Liver (tissue), 9 donors: ENCODE measurements around the gene WNT2. TPM values are rescaled to one million over a fixed set of nuclear protein-coding genes. Genes with fewer than 3 reads are reported as not detected.

Source experiments
- DNase-seq: peaks from one replicate; pipeline ENCODE4 v3.0.0-alpha.2; 2017; ENCODE audit warnings: low spot score
- H3K27ac ChIP-seq, 2 donors: one replicate each; pipeline ENCODE4 v1.7.0; 2013; ENCODE audit warnings: inconsistent platforms in 2 of 2, low read length in 2 of 2, control low read depth in 1 of 2, low read depth in 1 of 2, mild to moderate bottlenecking in 1 of 2
- H3K27me3 ChIP-seq, 4 donors: one replicate each; pipeline versions ENCODE4 v1.6.1 to v1.7.0; 2013; ENCODE audit warnings: low read length in 3 of 4, inconsistent platforms in 1 of 4, mild to moderate bottlenecking in 1 of 4, moderate library complexity in 1 of 4; ENCODE audit not compliant: control insufficient read depth in 4 of 4, insufficient read depth in 4 of 4
- H3K36me3 ChIP-seq, 4 donors: one replicate each; pipeline versions ENCODE4 v1.6.1 to v1.7.0; 2013; ENCODE audit warnings: low read length in 3 of 4, mild to moderate bottlenecking in 3 of 4, low read depth in 1 of 4, moderate library complexity in 1 of 4; ENCODE audit not compliant: control insufficient read depth in 4 of 4, insufficient read depth in 3 of 4
- H3K4me1 ChIP-seq, 4 donors: one replicate each; pipeline versions ENCODE4 v1.6.1 to v1.7.0; 2013; ENCODE audit warnings: low read length in 3 of 4, mild to moderate bottlenecking in 3 of 4, moderate library complexity in 1 of 4; ENCODE audit not compliant: control insufficient read depth in 4 of 4, insufficient read depth in 4 of 4
- H3K4me3 ChIP-seq, 3 donors: one replicate each; pipeline versions ENCODE4 v1.6.1 to v1.7.0; 2013; ENCODE audit warnings: low read length in 3 of 3, control low read depth in 1 of 3, low read depth in 1 of 3, mild to moderate bottlenecking in 1 of 3
- H3K9ac ChIP-seq, 2 donors: one replicate each; pipeline ENCODE4 v1.7.0; 2013; ENCODE audit warnings: low read length in 2 of 2, mild to moderate bottlenecking in 2 of 2, moderate library complexity in 2 of 2, control low read depth in 1 of 2, low read depth in 1 of 2
- H3K9me3 ChIP-seq, 4 donors: one replicate each; pipeline versions ENCODE4 v1.6.1 to v1.7.0; 2013; ENCODE audit warnings: low read length in 3 of 4; ENCODE audit not compliant: control insufficient read depth in 4 of 4
- CTCF ChIP-seq: fragments of 150-350 bp; IDR thresholded peaks from 2 replicates; pipeline ENCODE4 v1.5.1; 2017; ENCODE audit warnings: improper control_type of control experiment, low read depth, low read length; ENCODE audit not compliant: missing input control
- FOXA2 ChIP-seq: IDR thresholded peaks from 2 replicates; pipeline ENCODE4 v1.6.1; 2016; ENCODE audit warnings: antibody characterized with exemption
- HNF4A ChIP-seq, 2 donors: conservative IDR thresholded peaks; 2 replicates each; pipeline ENCODE4 v1.6.1; 2016; ENCODE audit warnings: antibody characterized with exemption in 2 of 2, mild to moderate bottlenecking in 2 of 2
- HNF4G ChIP-seq: IDR thresholded peaks from 2 replicates; pipeline ENCODE4 v1.6.1; 2016; ENCODE audit warnings: antibody characterized with exemption
- NR2F2 ChIP-seq: IDR thresholded peaks from 2 replicates; pipeline ENCODE4 v1.6.1; 2016; ENCODE audit warnings: antibody characterized with exemption
- REST ChIP-seq: IDR thresholded peaks from 2 replicates; pipeline ENCODE4 v1.6.1; 2016; ENCODE audit warnings: antibody characterized with exemption, mild to moderate bottlenecking
- RXRA ChIP-seq, 2 donors: IDR thresholded peaks; 2 replicates each; pipeline ENCODE4 v1.6.1; 2017 to 2018; ENCODE audit warnings: antibody characterized with exemption in 2 of 2, mild to moderate bottlenecking in 1 of 2
- TAF1 ChIP-seq: conservative IDR thresholded peaks from 2 replicates; pipeline ENCODE4 v1.6.1; 2016; ENCODE audit warnings: antibody characterized with exemption, mild to moderate bottlenecking
- YY1 ChIP-seq: IDR thresholded peaks from 2 replicates; pipeline ENCODE4 v1.6.1; 2016; ENCODE audit warnings: antibody characterized with exemption, mild to moderate bottlenecking
- ZBTB33 ChIP-seq: IDR thresholded peaks from 2 replicates; pipeline ENCODE4 v1.6.1; 2016; ENCODE audit warnings: antibody characterized with exemption
- WGBS: extraction: QIAGEN DNeasy Blood & Tissue Kit; methylation state at CpG from one replicate; pipeline ENCODE4 v1.1.7; 2013; 5-methylcytosine and 5-hydroxymethylcytosine counted together
- polyA plus RNA-seq, 2 donors: library from polyadenylated mRNA; stranded (reverse) in 1 of 2; unstranded in 1 of 2; fragments of 200-250 nt in 1 of 2; fragments of >200 nt in 1 of 2; fragmentation: Nextera tagmentation in 1 of 2; extraction: Ambion mirVana in 1 of 2; gene quantifications; one replicate each; pipeline versions ENCODE4 v1.2.1 to v1.2.3, GENCODE V29; 2013 to 2015
- total RNA-seq, 2 donors: library from RNA; depleted of rRNA; stranded (reverse); fragments of >200 nt; gene quantifications; one replicate each; pipeline ENCODE4 v1.2.3, GENCODE V29; 2014
- TF ChIP-seq, protein P1 (sequence below): IDR thresholded peaks from 2 replicates; pipeline ENCODE4 v1.6.1; 2016; ENCODE audit warnings: antibody characterized with exemption
- TF ChIP-seq, protein P2 (sequence below): IDR thresholded peaks from 2 replicates; pipeline ENCODE4 v1.6.1; 2016; ENCODE audit warnings: antibody characterized with exemption
- donor health status: healthy.
- donor health status: healthy.
- donor health status: healthy.
- donor health status: healthy.
- donor health status: healthy.

Gene WNT2
- total and polyA plus RNA-seq, 4 donors: 1.1 to 2.0 (median 1.6) TPM

- WGBS: 72% methylated on average over 3 of the region's 3 CpGs
- H3K9me3 ChIP-seq: no peaks in the 10 kb centered on the region
- no peaks in the 10 kb centered on the region for H3K27me3 ChIP-seq
- H3K4me3 ChIP-seq: no peak overlapping the region
- TF ChIP-seq, protein P1, sequence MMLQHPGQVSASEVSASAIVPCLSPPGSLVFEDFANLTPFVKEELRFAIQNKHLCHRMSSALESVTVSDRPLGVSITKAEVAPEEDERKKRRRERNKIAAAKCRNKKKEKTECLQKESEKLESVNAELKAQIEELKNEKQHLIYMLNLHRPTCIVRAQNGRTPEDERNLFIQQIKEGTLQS: no peak
- no peaks in the 10 kb centered on the region for H3K4me1 ChIP-seq
- H3K27ac ChIP-seq: no peak overlapping the region
- no peak for DNase-seq
- H3K36me3 ChIP-seq: no peaks in the 10 kb centered on the region
- H3K9ac ChIP-seq: no peak overlapping the region
These were observed 45.3 kb downstream of the WNT2 start for GRCh38 chr7:117277576-117277975.

GRCh38 chr7:117274951-117275350 is 47.9 kb downstream of the WNT2 start:
- no peak for TF ChIP-seq TAF1
- TF ChIP-seq FOXA2: no peak
- TF ChIP-seq, protein P2, sequence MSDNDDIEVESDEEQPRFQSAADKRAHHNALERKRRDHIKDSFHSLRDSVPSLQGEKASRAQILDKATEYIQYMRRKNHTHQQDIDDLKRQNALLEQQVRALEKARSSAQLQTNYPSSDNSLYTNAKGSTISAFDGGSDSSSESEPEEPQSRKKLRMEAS: no peak
- no peak for TF ChIP-seq HNF4A (conservative IDR thresholded peaks at IDR 0.05)
- no peak for TF ChIP-seq YY1
- no peak for TF ChIP-seq RXRA (IDR thresholded peaks at IDR 0.05)
- TF ChIP-seq REST: no peak
- TF ChIP-seq, protein P1: no peak
- TF ChIP-seq NR2F2: no peak
- TF ChIP-seq HNF4G: no peak
- DNase-seq: no peak
- H3K36me3 ChIP-seq: no peaks in the 10 kb centered on the region
- no peaks in the 10 kb centered on the region for H3K9me3 ChIP-seq
- no peaks in the 10 kb centered on the region for H3K27me3 ChIP-seq
- no peak overlapping the region for H3K4me3 ChIP-seq
- no peaks in the 10 kb centered on the region for H3K4me1 ChIP-seq
- no peak overlapping the region for H3K27ac ChIP-seq
- no peak overlapping the region for H3K9ac ChIP-seq
- 77% methylated on average over 4 of the region's 4 CpGs for WGBS

GRCh38 chr7:117273814-117274225 is 49.0 kb downstream of the WNT2 start:
- TF ChIP-seq ZBTB33: no peak
- no peak for TF ChIP-seq NR2F2
- no peak for TF ChIP-seq CTCF
- TF ChIP-seq YY1: no peak
- TF ChIP-seq HNF4G: no peak
- no peak for TF ChIP-seq TAF1
- no peak for TF ChIP-seq REST
- TF ChIP-seq FOXA2: no peak
- TF ChIP-seq, protein P1: no peak
- DNase-seq: no peak
- 69% methylated on average over 11 of the region's 11 CpGs for WGBS
- no peak overlapping the region for H3K9ac ChIP-seq
- H3K36me3 ChIP-seq: no peaks in the 10 kb centered on the region
- no peak overlapping the region for H3K4me3 ChIP-seq
- H3K27ac ChIP-seq: no peak overlapping the region
- no peaks in the 10 kb centered on the region for H3K9me3 ChIP-seq
- H3K4me1 ChIP-seq: no peaks in the 10 kb centered on the region
- peaks cover 0 to 2% (median 0%) of the 10 kb centered on the region in 4 donors for H3K27me3 ChIP-seq
